ENCODE results near the gene BOLL.
"Not testable (repeated sequence)": the region's sequence is repeated elsewhere in the genome, so short reads cannot be mapped to it uniquely, and the experiment has no call there.

The BOLL gene

DNA sequence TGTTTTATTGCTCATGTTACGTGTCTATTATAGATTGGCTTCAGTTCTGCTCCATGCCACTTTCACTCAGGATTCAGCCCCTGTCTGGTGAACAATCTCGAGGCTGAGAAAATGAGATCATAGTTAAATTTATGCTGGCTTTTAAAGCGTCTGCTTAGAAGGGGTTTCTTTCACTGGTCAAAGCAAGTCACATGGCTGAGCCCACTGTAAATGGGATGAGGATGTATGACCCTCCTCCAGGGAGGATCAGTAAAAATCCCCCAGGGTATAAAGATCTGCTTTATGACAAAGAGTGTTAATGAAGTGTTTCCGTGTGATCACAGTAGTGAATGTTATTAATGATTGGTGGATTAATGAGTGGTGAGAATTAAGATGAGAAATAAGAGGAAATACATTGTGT lies 13.1 kb upstream of the BOLL start:
- DNase-seq (ENCODE audit: low spot score): no peak

DNA sequence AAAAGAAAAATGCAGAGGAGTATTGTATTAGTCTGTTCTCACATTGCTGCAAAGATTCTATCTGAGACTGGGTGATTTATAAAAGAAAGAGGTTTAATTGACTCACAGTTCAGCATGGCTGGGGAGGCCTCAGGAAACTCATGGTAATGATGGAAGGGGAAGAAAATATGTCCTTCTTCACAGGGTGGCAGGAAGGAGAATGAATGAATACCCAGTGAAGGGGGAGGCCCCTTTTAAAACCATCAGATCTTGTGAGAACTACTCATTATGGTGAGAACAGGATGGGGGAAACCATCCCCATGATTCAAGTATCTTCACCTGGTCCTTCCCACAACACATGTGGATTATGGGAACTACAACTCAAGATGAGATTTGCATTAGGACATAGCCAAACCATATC lies 10.2 kb upstream of the BOLL start:
- no peak for DNase-seq (ENCODE audit: low spot score)

DNA sequence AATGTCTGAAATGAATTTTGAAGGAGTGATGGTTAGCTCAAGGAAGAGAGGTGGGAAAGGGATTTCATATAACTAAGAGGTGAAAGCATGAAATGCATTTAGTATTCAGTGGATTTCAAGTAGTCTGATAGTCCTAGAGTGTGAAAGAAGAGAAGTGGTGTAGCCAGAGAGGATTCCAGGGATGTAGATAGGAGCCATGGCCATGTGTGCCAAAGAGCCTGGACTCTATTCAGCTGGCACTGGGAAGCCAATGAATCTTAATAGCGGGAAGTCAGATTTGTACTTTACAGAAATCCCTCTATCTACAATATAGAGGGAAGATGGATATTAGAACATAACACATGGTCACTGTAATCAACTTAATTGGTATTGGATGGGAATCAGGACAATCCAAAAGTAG lies 8.3 kb upstream of the BOLL start:
- no peak for DNase-seq (ENCODE audit: low spot score)

DNA sequence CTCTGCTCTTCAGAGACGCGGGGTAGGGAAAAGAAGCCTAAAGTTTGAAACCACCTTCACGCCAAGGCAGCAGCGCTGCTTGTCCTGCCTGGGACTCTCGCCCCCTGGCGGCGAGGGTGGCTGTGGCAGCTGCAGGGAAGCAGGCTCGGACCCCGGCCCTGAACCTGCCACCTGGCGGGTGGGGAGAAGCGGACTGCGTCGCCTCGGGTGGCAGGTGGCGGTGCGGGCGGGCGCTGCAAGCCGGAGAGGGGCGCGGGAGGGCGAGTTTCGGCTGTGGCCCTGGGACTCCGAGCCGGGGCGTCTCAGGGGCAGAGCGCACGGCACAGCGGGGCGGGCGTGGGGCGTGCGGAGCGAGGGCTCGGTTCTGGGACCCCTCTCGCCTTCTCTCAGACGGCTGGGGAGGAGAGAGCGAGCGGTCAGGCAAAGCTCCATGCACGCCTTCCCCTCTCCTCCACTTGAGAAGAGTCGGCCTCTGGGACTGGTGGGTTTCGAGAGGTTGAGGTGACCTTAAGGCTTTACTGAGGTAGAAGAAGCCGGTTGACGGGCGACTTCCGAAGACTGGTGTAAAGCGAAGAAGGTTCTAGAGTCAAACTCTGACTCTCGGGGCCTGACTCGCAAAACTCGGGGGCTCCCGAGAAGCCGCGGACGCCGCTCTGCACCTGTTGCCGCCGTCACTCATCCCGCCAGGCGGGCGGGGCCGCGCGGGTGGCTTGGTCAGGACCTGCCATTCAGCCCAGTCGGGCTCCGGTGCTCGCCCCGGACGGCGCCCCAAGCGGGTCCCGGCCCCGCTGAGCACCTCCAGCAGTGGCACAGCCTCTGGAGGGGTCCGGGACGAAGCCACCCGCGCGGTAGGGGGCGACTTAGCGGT lies 1.1 kb upstream of the BOLL start:
- DNase-seq (ENCODE audit: low spot score): peak; percentile 31

DNA sequence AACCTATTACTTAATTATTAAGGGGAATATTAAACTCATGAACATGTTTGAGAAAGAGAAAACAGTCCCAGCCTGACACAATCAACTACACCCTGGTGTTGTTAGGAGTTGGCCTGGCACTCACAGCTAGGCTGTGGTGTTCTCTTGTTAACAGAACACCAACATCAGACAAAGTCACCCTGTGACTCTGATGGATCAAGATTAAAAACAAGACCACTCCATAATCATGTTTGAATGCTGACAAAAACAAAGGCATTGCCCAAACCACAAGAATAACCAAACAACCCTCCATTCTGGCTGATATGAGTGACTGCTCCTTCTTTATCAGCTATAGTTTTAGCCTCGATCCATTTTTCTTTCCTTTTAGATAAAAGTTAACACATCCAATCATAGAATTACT lies 3.0 kb downstream of the BOLL start:
- no peak for DNase-seq (ENCODE audit: low spot score)

DNA sequence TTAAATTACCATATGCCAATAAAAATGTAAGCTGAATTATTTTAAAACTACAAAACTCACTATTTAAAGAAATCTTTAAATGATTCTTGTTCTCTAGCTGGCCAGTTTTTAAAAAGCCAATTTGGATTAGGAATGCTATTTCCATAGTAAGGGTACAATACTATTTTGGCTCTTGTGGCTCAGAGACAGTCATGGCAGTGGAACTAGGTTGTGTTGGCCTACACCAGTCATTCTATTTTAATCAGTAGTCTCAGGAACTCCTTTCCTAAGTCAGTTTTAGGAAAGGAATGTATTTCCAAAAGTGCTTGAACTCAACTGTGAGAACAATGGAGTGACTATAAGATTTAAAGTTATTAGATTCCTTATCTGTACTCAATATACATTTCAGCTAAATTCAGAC lies 5.9 kb downstream of the BOLL start:
- DNase-seq (ENCODE audit: low spot score): no peak

DNA sequence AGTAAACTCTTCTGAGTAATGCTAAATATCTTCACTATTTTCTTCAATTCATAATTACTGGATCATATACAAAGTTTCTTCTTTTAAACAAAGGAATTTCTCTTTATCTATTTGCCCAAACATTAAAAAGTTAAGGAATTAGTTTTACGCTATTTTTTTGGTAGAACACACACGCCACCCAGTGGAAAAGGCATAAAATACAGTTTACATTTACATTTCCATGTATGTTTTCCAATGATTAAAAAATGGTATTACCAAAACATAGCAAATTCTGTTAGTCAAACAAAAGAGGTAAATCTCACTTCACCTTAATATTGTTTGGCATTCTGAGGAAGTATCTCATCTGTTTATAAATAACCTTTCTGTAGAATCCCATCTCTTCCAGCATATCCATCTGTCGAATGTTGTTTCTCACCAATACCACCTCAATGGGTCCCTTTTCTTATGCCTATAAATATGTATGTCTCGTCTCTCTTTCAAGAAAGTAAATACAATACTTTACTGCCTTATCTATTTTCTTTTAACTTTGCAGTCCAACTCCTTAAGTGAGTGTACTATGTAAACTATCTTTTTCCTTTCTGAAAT lies 7.2 kb downstream of the BOLL start:
- DNase-seq (ENCODE audit: low spot score): peak; percentile 31

DNA sequence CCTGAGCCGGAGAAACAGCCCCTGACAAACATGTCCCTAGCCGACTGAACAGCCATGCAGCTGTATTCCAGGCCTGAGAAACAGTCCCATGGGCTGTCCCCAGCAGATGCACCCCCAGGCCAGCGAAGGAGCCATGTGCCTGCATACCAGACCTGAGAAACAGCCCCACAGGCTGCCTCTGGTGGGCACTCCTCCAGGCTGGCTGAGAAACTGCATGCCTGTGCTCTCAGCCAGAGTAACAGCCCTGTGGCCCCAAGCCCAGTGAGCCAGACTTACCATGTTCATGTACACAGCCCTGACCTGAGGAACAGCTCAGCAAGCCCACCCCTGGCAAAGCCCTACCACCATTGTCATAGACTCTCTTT lies 24.8 kb downstream of the BOLL start:
- no peak for DNase-seq (ENCODE audit: low spot score)

DNA sequence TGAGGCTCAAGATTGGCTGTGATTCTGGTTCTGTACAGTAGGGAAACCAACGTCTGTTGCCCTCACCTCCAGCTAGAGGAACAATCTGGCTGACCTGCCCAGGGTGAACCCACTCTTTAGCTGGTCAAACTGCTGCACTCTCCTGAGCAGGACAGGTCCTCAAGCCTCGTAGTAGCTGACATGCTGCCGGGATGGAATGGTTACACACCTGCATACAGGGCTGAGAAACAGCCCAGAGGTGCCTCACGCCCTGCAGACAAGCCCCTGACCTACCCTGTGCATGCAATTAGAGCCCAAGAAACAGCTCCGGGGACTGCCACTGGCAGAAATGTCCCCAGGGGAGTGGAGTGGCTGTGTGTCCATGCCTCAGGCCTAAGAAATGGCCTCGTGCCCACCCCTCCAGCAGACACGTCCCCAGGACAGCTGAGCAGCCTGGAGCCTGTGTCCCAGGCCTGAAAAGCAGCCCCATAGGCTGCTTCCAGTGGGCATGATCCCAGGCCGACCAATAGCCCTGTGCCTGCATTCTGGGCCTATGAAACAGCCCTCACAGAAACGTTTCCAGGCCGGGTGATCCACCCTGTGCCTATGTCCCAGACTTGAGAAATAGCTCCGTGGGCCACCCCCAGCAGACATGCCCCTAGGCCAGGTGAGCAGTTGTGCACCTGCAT lies 25.4 kb downstream of the BOLL start:
- DNase-seq (ENCODE audit: low spot score): no peak

DNA sequence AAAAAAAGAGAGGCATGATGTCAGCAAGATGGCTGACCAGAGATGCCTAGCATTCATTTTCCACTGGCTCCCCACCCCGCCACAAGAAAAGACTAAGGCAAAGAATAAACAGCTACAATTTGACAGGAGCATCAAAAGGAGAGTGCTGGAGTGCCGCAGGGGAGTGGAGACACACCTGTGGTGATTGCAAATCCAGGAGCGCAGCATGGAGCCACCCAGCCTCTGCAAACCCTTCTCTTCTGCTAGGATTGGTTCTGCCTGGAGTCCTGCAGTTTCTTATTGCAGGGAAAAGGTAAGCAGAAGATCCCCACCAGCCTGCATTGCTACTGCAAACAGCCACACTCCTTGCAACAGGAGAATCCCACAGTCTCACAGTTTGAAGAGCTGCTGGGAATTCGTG lies 26.1 kb downstream of the BOLL start:
- no peak for DNase-seq (ENCODE audit: low spot score)

DNA sequence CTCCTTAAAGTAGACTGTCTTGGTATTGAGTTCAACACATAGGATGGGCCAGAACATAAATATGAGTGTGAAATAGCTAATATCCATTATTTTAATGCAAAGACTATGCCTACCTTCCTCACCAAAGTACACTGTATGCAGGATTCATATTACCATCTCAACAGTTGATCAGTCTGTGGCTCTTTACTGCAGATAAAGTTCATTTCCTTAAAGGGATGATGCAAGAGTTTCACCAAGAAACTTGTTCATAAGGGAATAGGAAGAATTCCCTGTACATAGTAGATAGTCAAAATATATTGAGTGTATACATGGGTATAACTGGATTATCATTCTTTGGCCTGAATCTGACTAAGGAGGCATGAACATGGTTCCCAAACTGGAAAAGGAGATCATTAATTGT lies 44.9 kb downstream of the BOLL start:
- DNase-seq (ENCODE audit: low spot score): no peak

DNA sequence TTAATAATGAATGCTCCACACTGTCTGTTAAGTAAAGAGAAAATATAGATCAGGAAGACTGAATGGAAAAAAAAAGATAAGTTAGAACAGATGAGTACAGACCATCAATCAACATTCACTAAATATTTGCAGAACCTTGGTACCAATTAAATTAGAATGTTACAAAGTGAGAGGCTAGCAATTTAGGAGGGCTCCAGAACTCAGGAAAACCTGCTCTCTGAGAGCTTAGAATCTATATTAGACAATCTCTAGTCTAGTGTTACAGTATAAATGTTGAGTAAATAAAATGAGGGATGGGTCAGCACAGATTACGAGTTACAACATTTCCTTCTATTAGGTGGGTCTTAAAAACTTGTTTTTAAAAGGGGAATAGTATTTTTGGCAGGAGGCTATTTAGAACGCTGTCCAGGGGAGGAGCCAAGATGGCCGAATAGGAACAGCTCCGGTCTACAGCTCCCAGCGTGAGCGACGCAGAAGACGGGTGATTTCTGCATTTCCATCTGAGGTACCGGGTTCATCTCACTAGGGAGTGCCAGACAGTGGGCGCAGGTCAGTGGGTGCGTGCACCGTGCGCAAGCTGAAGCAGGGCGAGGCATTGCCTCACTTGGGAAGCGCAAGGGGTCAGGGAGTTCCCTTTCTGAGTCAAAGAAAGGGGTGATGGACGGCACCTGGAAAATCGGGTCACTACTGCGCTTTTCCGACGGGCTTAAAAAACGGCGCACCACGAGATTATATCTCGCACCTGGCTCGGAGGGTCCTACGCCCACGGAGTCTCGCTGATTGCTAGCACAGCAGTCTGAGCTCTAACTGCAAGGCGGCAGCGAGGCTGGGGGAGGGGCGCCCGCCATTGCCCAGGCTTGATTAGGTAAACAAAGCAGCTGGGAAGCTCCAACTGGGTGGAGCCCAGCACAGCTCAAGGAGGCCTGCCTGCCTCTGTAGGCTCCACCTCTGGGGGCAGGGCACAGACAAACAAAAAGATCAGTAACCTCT lies 56.3 kb downstream of the BOLL start:
- DNase-seq (ENCODE audit: low spot score): not testable (repeated sequence)

DNA sequence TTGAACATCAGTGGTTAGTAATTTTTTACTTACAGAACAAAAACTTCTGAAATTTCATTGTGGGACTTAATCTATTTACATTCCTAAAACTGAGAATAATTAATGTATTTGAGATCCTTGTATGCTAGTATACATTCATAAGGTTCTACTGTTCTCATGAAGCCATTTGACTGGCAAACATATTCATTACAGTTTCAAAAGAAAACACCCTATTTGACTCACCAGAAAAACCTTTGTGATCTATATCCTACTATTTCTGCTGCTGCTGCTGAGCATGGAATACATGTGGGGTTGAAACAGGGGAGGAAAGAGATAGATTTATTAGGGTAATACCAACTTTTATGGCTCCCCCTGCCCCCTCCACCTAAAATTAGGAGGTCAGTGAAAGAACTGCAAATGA lies 58.1 kb downstream of the BOLL start:
- DNase-seq (ENCODE audit: low spot score): no peak

DNA sequence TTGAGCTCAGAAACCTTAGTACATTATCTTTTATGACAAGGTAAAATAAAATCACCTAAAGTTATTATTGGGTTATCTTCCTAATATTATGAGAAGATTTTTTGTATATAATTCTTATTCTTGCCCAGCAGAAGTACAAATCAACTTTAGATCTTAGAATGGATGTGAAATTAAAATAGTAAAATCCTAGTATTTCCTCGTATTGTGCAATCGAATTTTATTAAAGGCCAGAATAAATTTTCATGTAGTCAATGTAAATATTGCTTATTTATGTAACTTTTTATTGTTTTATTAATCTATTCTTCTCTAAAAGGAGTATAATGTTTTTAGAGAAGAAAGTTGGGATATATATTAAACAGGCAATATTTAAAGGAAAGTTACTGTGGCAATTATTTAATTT lies 67.3 kb downstream of the BOLL start:
- DNase-seq (ENCODE audit: low spot score): no peak

DNA sequence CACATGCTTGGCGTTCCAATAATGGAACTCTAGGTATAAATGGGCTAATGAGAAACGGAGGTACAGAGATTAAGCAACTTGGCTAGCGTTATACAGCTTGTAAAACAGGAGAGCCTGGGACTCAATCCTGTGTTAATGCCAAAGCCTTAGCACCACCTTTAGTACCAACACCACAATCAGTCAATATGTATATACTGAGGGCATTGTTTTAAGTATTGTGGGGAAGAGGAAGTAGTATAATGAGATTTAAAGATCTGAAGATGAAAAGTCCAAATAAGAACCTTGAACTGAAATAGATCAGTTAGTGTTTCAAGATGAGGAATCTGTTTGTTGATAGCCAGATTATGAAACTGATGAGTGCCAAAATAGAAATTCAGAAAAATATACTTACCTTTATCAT lies 71.8 kb downstream of the BOLL start:
- no peak for DNase-seq (ENCODE audit: low spot score)

DNA sequence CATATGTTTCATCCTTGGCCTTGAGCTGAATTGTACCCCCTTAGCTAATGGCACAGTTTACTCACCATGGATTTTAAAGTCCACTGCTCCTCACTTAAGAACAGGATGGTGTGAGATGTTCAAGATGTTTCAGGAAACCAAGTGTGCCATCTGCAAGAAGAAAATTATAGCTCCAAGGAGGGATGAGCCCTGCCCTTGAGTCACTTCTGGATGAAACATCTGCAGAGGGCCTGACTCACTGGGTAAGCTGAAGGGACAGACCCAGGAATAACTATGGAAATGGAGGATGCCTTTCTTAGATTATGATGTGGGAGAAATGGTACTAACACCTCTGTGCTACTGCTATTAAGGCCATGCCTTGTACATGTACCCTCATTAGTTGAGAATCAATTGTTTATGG lies 73.5 kb downstream of the BOLL start:
- no peak for DNase-seq (ENCODE audit: low spot score)

DNA sequence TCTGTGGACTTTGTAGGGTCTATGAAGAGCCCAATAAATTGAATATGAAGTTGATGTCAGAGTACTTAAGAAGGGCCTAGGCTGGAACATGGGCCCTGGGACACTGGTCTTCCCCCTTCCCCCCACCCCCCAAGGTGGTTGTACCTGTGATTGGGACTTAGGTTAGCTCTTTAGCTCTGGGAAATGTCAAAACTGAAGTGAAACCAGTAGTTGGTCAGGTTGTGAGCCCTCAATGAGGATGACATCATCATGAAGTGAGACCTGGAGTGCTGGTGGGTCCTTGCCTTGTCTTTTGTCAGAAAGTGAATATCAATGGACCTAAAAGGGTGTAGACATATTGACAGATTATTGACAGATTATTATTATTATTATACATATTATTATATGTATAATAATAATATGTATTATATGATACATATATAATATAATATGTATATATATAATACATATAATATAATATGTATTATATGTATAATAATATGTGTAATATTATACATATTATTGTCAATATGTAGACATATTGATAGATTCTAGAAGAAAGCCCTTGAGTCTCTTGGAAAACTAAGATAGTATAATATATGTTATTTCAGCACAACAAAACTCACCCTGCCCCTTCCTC lies 74.6 kb downstream of the BOLL start:
- no peak for DNase-seq (ENCODE audit: low spot score)

DNA sequence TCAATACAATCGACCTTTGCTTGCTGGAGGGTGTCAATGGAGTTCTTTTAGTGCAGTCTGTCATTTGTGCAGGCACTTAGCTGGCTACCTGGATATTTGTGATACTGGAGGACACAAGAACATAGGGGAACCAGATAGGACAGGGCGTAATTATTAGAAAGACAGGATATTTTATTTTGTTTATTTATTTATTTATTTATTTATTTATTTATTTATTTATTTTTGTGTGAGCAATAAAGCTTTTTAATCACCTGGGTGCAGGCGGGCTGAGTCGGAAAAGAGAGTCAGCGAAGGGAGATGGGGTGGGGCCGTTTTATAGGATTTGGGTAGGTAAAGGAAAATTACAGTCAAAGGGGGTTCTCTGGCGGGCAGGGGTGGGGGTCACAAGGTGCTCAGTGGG lies 76.0 kb downstream of the BOLL start:
- not testable (repeated sequence) for DNase-seq (ENCODE audit: low spot score)

DNA sequence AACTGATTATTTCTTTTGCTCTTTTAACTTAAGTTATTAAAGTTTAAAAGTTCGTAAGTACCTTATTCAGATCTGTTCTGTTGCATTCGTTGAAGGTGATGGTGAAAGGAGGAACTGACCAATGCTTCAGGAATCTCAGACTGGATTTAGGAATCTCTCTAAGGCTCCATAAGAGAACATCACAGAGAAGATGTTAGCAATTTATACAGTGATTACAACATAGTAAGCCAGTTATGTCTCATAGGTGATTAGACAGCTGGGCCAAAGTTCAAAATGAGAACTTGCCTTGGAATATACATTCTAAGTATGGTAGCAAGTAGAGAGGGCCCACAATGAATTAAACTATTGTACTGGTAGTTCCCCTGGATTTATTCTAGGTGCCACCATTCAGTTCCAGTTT lies 76.8 kb downstream of the BOLL start:
- DNase-seq (ENCODE audit: low spot score): peak; percentile 52

DNA sequence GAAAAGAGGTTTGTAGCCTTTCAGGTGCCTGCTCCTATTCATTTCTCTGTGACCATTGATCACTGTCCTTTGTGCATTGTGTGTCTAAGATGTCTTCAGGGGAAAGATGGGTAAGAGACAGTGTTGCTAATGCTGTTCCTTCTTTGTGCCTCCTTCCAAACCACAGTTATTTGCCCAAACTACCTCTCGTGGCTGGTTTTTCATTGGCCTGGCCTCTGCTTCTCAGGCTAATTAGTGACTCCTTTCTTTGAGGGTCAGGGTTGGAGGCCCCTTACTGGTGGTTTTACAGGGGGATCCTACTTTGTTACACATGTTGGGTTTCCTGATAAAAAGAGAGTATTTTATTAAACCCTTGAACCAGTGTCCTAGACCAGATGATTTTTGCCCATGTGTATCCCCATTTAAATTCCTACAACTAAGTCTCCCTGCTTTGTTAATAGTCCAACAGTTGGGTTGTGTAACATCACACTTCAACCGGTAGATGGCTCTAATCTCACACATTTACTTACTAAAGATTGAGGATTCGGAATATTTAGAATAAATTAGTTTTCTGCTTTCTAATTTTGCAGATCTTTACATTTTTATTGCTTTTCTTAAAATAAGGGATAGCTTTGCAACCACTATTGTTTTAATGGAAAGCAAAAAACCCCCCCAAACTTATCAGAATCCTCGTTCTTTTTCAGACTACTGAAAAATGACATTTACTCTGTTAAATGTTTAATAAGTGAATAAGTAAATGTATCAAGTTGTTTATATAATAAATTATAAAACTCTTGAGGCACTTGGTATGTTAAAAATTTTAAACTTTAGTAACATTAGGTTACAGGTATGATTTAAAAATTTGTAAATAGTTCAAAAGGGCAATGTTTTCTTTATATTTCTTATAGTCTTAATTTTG lies 77.6 kb downstream of the BOLL start:
- DNase-seq (ENCODE audit: low spot score): peak; percentile 41

DNA sequence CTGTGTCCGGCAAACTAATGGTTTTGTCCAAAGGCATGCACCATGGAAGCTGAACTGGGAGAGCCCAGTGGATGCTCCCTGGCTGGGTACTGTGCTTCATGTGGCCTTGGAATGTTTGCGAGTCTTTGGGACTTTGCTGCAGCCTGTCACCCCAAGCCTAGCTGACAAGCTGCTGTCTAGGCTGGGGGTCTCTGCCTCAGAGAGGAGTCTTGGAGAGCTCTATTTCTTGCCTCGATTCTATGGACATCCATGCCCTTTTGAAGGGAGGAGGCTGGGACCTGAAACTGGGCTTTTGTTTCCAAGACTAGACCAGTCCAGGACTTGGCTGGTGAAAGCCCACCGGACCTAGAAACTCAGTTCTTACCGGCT lies 78.3 kb downstream of the BOLL start:
- no peak for DNase-seq (ENCODE audit: low spot score)
